ENCODE data around the gene VAV2. TPM values are rescaled to one million over a fixed set of nuclear protein-coding genes. Genes with fewer than 3 reads are reported as not detected.

The VAV2 gene
- total RNA-seq, 4 donors from 2014 or later, result 9.1 to 13.5 (median 10.1) TPM

- intact Hi-C loops (cut with DNase I), result no loop called here
- no peaks in the 10 kb centered on the region for H3K27me3 ChIP-seq
- peaks cover 0 to 14% (median 4%) of the 10 kb centered on the region in 4 donors for H3K9me3 ChIP-seq
- TF ChIP-seq POLR2AphosphoS5 (IDR thresholded peaks at IDR 0.05) (no peak), EP300 (IDR thresholded peaks at IDR 0.05) (no peak), CTCF (IDR thresholded peaks at IDR 0.05) (no peak), POLR2A (IDR thresholded peaks at IDR 0.05; ENCODE audit: low read depth) (no peak)
- WGBS, result 92% methylated on average over 4 of the region's 5 CpGs
- no peak overlapping the region for H3K27ac ChIP-seq (replicated peaks in 1 of 4)
- no peak overlapping the region for H3K4me3 ChIP-seq
- H3K36me3 ChIP-seq, result peaks cover 0 to 8% (median 3%) of the 10 kb centered on the region in 4 donors
- H3K4me1 ChIP-seq, result peaks cover 8 to 23% (median 17%) of the 10 kb centered on the region in 4 donors
- no peak for DNase-seq (ENCODE audit: extremely low spot score)
Observed at GRCh38 chr9:133861692-133862091, 130.4 kb downstream of the VAV2 start.

- 87% methylated on average over 20 of the region's 20 CpGs for WGBS
- no peaks in the 10 kb centered on the region for H3K27me3 ChIP-seq
- no peak overlapping the region for H3K4me3 ChIP-seq
- peaks cover 0 to 14% (median 4%) of the 10 kb centered on the region in 4 donors for H3K9me3 ChIP-seq
- DNase-seq (ENCODE audit: extremely low spot score), result no peak
- intact Hi-C loops (cut with DNase I), result no loop called here
- peaks cover 0 to 8% (median 3%) of the 10 kb centered on the region in 4 donors for H3K36me3 ChIP-seq
- H3K27ac ChIP-seq (replicated peaks in 1 of 4), result no peak overlapping the region
- H3K4me1 ChIP-seq, result peaks cover 8 to 23% (median 17%) of the 10 kb centered on the region in 4 donors
- no peak for TF ChIP-seq POLR2AphosphoS5 (IDR thresholded peaks at IDR 0.05)
- TF ChIP-seq EP300 (IDR thresholded peaks at IDR 0.05), result no peak
- TF ChIP-seq POLR2A (IDR thresholded peaks at IDR 0.05; ENCODE audit: low read depth), result no peak
- no peak for TF ChIP-seq CTCF (IDR thresholded peaks at IDR 0.05)
Observed at GRCh38 chr9:133861086-133861485, 131.0 kb downstream of the VAV2 start.

- Histone ChIP-seq H3K4me3 (no peak overlapping the region), H3K9me3 (no peaks in the 10 kb centered on the region), H3K36me3 (peaks cover 0 to 8% (median 3%) of the 10 kb centered on the region in 4 donors), H3K27ac (replicated peaks in 1 of 4) (no peak overlapping the region), H3K27me3 (no peaks in the 10 kb centered on the region), H3K4me1 (peaks cover 7 to 21% (median 9%) of the 10 kb centered on the region in 4 donors)
- TF ChIP-seq CTCF (IDR thresholded peaks at IDR 0.05), result no peak
- TF ChIP-seq POLR2A (IDR thresholded peaks at IDR 0.05; ENCODE audit: low read depth), result no peak
- no peak for TF ChIP-seq EP300 (IDR thresholded peaks at IDR 0.05)
- no peak for TF ChIP-seq POLR2AphosphoS5 (IDR thresholded peaks at IDR 0.05)
- 91% methylated on average over 9 of the region's 11 CpGs for WGBS
- no peak for DNase-seq (ENCODE audit: extremely low spot score)
- intact Hi-C loops (cut with DNase I), result loop anchor here (5.0 kb wide), 1 partner anchor 134 kb away; the partner anchor contains the start of gene VAV2
Observed at GRCh38 chr9:133858771-133859170, 133.4 kb downstream of the VAV2 start.

- intact Hi-C loops (cut with DNase I), result loop anchor here (5.0 kb wide), 1 partner anchor 135 kb away; the partner anchor contains the start of gene VAV2
- no peak for TF ChIP-seq POLR2AphosphoS5 (IDR thresholded peaks at IDR 0.05)
- Histone ChIP-seq H3K9me3 (no peaks in the 10 kb centered on the region), H3K27me3 (no peaks in the 10 kb centered on the region), H3K27ac (replicated peaks in 1 of 4) (no peak overlapping the region), H3K4me3 (no peak overlapping the region), H3K36me3 (peaks cover 0 to 8% (median 3%) of the 10 kb centered on the region in 4 donors), H3K4me1 (peaks cover 0 to 14% (median 2%) of the 10 kb centered on the region in 4 donors)
- 87% methylated on average over 4 of the region's 9 CpGs for WGBS
- no peak for DNase-seq (ENCODE audit: extremely low spot score)
Observed at GRCh38 chr9:133857639-133858038, 134.5 kb downstream of the VAV2 start.

GRCh38 chr9:133856798-133857197, 135.3 kb downstream of the VAV2 start:
- no peak overlapping the region for H3K27ac ChIP-seq (replicated peaks in 1 of 4)
- intact Hi-C loops (cut with DNase I), result loop anchor here (5.0 kb wide), 1 partner anchor 136 kb away; the partner anchor contains the start of gene VAV2
- peaks cover 0 to 8% (median 3%) of the 10 kb centered on the region in 4 donors for H3K36me3 ChIP-seq
- H3K4me1 ChIP-seq, result peaks cover 0 to 6% (median 0%) of the 10 kb centered on the region in 4 donors
- TF ChIP-seq POLR2AphosphoS5 (IDR thresholded peaks at IDR 0.05) (no peak), POLR2A (IDR thresholded peaks at IDR 0.05; ENCODE audit: low read depth) (no peak), CTCF (IDR thresholded peaks at IDR 0.05) (no peak), EP300 (IDR thresholded peaks at IDR 0.05) (no peak)
- no peak for DNase-seq (ENCODE audit: extremely low spot score)
- no peaks in the 10 kb centered on the region for H3K27me3 ChIP-seq
- WGBS, result 95% methylated on average over 12 of the region's 12 CpGs
- no peaks in the 10 kb centered on the region for H3K9me3 ChIP-seq
- no peak overlapping the region for H3K4me3 ChIP-seq

All from esophagus muscularis mucosa (tissue), 4 donors.